GM23248 (cell line): ENCODE measurements around the gene POLR1G. TPM values are rescaled to one million over a fixed set of nuclear protein-coding genes. Genes with fewer than 3 reads are reported as not detected.

Experiments used
- DNase-seq: peaks from one replicate; pipeline ENCODE4 v3.0.0-alpha.2; 2015
- H2AFZ ChIP-seq: fragments of 200-600 bp; sonication (generic); 2 replicates; pipeline ENCODE4 v1.6.1; 2016; ENCODE audit warnings: antibody characterized with exemption
- H3F3A ChIP-seq: fragments of 200-600 bp; sonication (generic); 2 replicates; pipeline ENCODE4 v1.6.1; 2016; ENCODE audit warnings: mild to moderate bottlenecking, antibody characterized with exemption, mixed run types; ENCODE audit not compliant: insufficient read depth
- H3K27ac ChIP-seq: fragments of 200-600 bp; sonication (generic); 2 replicates; pipeline ENCODE4 v1.5.1; 2016; ENCODE audit warnings: mild to moderate bottlenecking
- H3K27me3 ChIP-seq: fragments of 200-600 bp; sonication (generic); replicated peaks from 2 replicates; pipeline ENCODE4 v1.6.1; 2016; ENCODE audit warnings: mild to moderate bottlenecking; ENCODE audit not compliant: insufficient read depth
- H3K36me3 ChIP-seq: fragments of 200-600 bp; sonication (generic); 2 replicates; pipeline ENCODE4 v1.6.1; 2016; ENCODE audit warnings: low read depth, mild to moderate bottlenecking
- H3K4me1 ChIP-seq: fragments of 200-600 bp; sonication (generic); 2 replicates; pipeline ENCODE4 v1.6.1; 2016; ENCODE audit warnings: mild to moderate bottlenecking; ENCODE audit not compliant: insufficient read depth
- H3K4me2 ChIP-seq: fragments of 200-600 bp; sonication (generic); one replicate; pipeline ENCODE4 v1.6.1; 2016; ENCODE audit warnings: mild to moderate bottlenecking; ENCODE audit not compliant: unreplicated experiment
- H3K4me3 ChIP-seq: fragments of 200-600 bp; sonication (generic); 2 replicates; pipeline ENCODE4 v1.5.1; 2016; ENCODE audit warnings: mild to moderate bottlenecking
- H3K79me2 ChIP-seq: fragments of 200-600 bp; sonication (generic); 2 replicates; pipeline ENCODE4 v1.6.1; 2016; ENCODE audit warnings: mild to moderate bottlenecking; ENCODE audit not compliant: insufficient read depth
- H3K9ac ChIP-seq: fragments of 200-600 bp; sonication (generic); 2 replicates; pipeline ENCODE4 v1.6.1; 2016; ENCODE audit warnings: mild to moderate bottlenecking
- H3K9me2 ChIP-seq: fragments of 200-600 bp; sonication (generic); 2 replicates; pipeline ENCODE4 v1.6.1; 2016; ENCODE audit warnings: mixed run types, mild to moderate bottlenecking, moderate library complexity; ENCODE audit not compliant: insufficient read depth
- H3K9me3 ChIP-seq: fragments of 200-600 bp; sonication (generic); one replicate; pipeline ENCODE4 v1.6.1; 2017; ENCODE audit warnings: low read depth
- H4K20me1 ChIP-seq: fragments of 200-600 bp; sonication (generic); 2 replicates; pipeline ENCODE4 v1.6.0; 2016; ENCODE audit not compliant: insufficient read depth
- EZH2 ChIP-seq: fragments of 200-600 bp; sonication (generic); IDR thresholded peaks from 2 replicates; pipeline ENCODE4 v1.6.1; 2018; ENCODE audit warnings: antibody characterized with exemption, mild to moderate bottlenecking; ENCODE audit not compliant: insufficient read depth, poor library complexity, severe bottlenecking
- EZH2phosphoT487 ChIP-seq: fragments of 200-600 bp; sonication (generic); IDR thresholded peaks from 2 replicates; pipeline ENCODE4 v1.6.1; 2018; ENCODE audit warnings: antibody characterized with exemption, moderate library complexity, mild to moderate bottlenecking, low read depth; ENCODE audit not compliant: insufficient read depth
- WGBS, 2 experiments: methylation state at CpG; one replicate each; pipeline ENCODE4 v1.1.6; 2015 to 2017; ENCODE audit warnings: low lambda C conversion rate in 2 of 2, low coverage in 1 of 2; ENCODE audit errors: missing lambda C conversion rate in 2 of 2; 5-methylcytosine and 5-hydroxymethylcytosine counted together
- in situ Hi-C: fragments of 300-500 bp; cut with MboI; formaldehyde crosslinking; loops from 2 replicates; pipeline ENCODE4 v1.15.0; 2020
- polyA plus RNA-seq: library from polyadenylated mRNA; unstranded; fragments of >200 nt; fragmentation: Nextera tagmentation; extraction: Ambion mirVana; gene quantifications from 2 replicates; pipeline ENCODE4 v1.2.1, GENCODE V29; 2016
- total RNA-seq: library from RNA; depleted of rRNA; stranded (reverse); fragments of >200 nt; shearing (Covaris generic); gene quantifications from 2 replicates; pipeline ENCODE4 v1.2.3, GENCODE V29; 2014

Gene POLR1G
- total and polyA plus RNA-seq, 2 experiments from 2014 or later = 8.8 to 10.8 TPM

GRCh38 chr19:45440873-45441654, 34.6 kb downstream of the POLR1G start:
- 91 to 96% methylated on average over 9 of the region's 9 CpGs for WGBS, 2 experiments
- H3K9me3 ChIP-seq = no peaks in the 10 kb centered on the region
- peaks cover 35% of the 10 kb centered on the region for H3F3A ChIP-seq
- no peaks in the 10 kb centered on the region for H4K20me1 ChIP-seq
- peaks cover 11% of the 10 kb centered on the region for H3K4me1 ChIP-seq
- in situ Hi-C loops = loop anchor here (5.0 kb wide), 1 partner anchor 36 kb away; no protein-coding TSS in a partner anchor
- no peak overlapping the region for H3K4me3 ChIP-seq
- no peak for TF ChIP-seq EZH2
- peak; percentile 66 for DNase-seq
- no peaks in the 10 kb centered on the region for H3K36me3 ChIP-seq
- H3K27me3 ChIP-seq = no peaks in the 10 kb centered on the region
- H3K9ac ChIP-seq = 0 out of 2 replicates have a peak overlapping the region, but pooled peaks have one; percentile 87
- no peak overlapping the region for H3K4me2 ChIP-seq
- peak overlapping the region; percentile 76; the same call in 1 of the 2 replicates for H3K27ac ChIP-seq
- no peaks in the 10 kb centered on the region for H3K79me2 ChIP-seq
- no peak overlapping the region for H2AFZ ChIP-seq
- H3K9me2 ChIP-seq = no peaks in the 10 kb centered on the region

DNA sequence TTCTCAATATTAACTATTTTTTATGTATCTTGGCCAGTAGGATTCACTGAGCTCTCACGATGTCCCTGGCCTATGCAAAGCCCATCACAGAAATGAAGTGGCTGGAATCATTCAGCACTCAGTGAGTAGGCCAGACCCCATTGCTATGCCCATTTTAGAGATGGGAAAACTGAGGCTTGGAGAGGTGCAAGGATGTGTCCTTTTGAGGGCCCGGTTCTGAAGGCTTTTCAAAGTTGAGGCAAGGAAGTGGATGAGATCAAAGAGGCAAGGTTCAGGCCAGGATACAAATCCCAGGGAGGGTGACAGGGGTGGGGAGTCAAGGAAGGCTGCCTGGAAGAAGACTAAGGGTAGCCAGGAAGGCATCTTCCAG, 35.9 kb downstream of the POLR1G start:
- no peaks in the 10 kb centered on the region for H3K36me3 ChIP-seq
- H2AFZ ChIP-seq = no peak overlapping the region
- no peaks in the 10 kb centered on the region for H3K9me3 ChIP-seq
- H3F3A ChIP-seq = peaks cover 35% of the 10 kb centered on the region
- peaks cover 11% of the 10 kb centered on the region for H3K4me1 ChIP-seq
- H4K20me1 ChIP-seq = no peaks in the 10 kb centered on the region
- no peak for DNase-seq
- no peak overlapping the region for H3K4me2 ChIP-seq
- H3K27me3 ChIP-seq = no peaks in the 10 kb centered on the region
- no peaks in the 10 kb centered on the region for H3K79me2 ChIP-seq
- H3K4me3 ChIP-seq = no peak overlapping the region
- H3K9ac ChIP-seq = peak overlapping the region; percentile 96; the same call in 1 of the 2 replicates
- in situ Hi-C loops = loop anchor here (5.0 kb wide), 1 partner anchor 35 kb away; no protein-coding TSS in a partner anchor
- H3K27ac ChIP-seq = peak overlapping the region; percentile 99
- TF ChIP-seq EZH2phosphoT487 (no peak), EZH2 (no peak)
- no peaks in the 10 kb centered on the region for H3K9me2 ChIP-seq
- 86 to 91% methylated on average over 2 of the region's 2 CpGs for WGBS, 2 experiments

DNA sequence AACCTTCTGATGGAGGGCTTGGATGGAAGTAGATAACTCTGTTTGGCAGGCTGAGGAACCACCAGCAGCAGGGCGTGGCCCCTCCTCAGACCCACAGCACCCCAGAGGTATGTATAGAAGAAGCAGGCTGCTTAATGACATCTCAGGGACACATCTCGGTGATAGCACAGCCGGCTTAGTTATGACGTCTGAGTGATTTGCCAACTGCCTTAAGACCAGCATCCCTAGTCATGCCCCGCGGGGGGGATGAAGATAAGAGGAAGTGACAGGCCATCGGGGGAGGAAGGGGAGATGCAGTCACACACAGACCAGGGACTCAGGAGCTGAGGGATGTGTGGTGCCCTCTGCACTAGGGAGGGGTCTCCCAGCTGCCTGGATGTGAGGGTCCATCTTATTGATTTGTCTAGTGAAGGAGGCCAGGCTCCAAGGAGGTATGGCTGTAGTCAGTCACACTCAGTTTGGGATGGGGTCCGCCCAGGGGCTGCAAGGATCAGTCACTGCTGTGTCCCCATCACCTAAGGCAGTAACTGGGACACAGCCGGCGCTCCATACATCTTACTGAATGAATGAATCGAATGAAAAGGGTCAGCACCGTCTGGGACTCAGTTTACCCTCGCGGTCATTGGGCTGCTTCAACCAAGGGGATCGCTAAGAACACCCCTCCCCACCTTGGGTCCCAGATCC, 36.5 kb downstream of the POLR1G start:
- H3K4me1 ChIP-seq = peaks cover 11% of the 10 kb centered on the region
- H3K36me3 ChIP-seq = no peaks in the 10 kb centered on the region
- no peak for TF ChIP-seq EZH2phosphoT487
- H3K9me3 ChIP-seq = no peaks in the 10 kb centered on the region
- H3K9me2 ChIP-seq = no peaks in the 10 kb centered on the region
- no peaks in the 10 kb centered on the region for H3K79me2 ChIP-seq
- H3K27ac ChIP-seq = peak overlapping the region; percentile 99
- no peaks in the 10 kb centered on the region for H3K27me3 ChIP-seq
- 27 to 28% methylated on average over 15 of the region's 15 CpGs for WGBS, 2 experiments
- peak; percentile 60 for DNase-seq
- H3K4me3 ChIP-seq = peak overlapping the region; percentile 69
- peak overlapping the region; percentile 96 for H3K9ac ChIP-seq
- H4K20me1 ChIP-seq = no peaks in the 10 kb centered on the region
- peak overlapping the region; percentile 49 for H2AFZ ChIP-seq
- in situ Hi-C loops = loop anchor here (5.0 kb wide), 1 partner anchor 34 kb away; no protein-coding TSS in a partner anchor
- peaks cover 35% of the 10 kb centered on the region for H3F3A ChIP-seq
- H3K4me2 ChIP-seq = peak overlapping the region; percentile 94

DNA sequence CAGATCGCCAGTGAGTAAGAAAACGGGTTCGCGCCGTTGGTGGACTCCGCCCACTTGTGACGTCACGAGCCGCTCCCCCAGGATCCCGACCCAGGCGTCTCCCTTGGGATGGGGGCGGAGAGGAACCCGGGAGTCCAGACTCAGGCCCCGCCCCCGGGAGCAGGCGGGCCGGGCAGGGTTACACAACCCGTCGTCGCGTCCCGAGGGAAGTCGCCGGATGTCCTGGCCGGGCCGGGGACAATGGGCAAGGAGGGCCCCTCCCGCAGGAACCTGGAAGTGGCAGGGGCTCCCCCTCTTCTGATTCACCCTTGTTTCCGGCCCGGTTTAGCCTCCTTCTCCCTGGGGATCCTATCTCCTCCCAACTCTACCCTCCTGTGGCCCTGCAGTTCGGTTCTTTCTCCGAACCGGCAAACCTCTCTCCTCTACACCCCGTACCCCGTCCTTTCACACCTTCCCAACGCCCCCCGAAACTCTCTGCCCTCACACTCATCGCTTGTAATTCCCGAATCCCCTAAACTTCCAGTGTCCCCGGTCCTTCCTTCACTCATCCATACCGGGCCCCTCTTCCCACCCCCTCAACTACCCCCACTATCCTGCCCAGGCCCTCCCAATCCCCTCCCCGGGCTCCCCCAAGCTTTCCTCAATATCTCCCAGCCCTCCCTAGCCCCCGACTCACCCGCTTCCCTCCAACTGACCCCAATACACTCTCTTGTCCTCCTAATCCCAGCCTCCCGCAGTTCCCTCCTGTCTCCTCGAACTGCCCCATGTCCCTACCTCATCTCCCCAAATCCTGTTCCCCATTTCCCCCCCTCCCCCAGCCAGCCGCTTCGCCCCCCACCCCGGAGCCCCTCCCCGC, 37.2 kb downstream of the POLR1G start:
- peak overlapping the region; percentile 69 for H3K4me3 ChIP-seq
- peak overlapping the region; percentile 49 for H2AFZ ChIP-seq
- peaks cover 34% of the 10 kb centered on the region for H3F3A ChIP-seq
- no peaks in the 10 kb centered on the region for H4K20me1 ChIP-seq
- H3K27ac ChIP-seq = peak overlapping the region; percentile 99
- H3K4me1 ChIP-seq = peaks cover 11% of the 10 kb centered on the region
- no peaks in the 10 kb centered on the region for H3K36me3 ChIP-seq
- TF ChIP-seq EZH2phosphoT487 (no peak), EZH2 (no peak)
- DNase-seq = peak; percentile 97
- in situ Hi-C loops = loop anchor here (5.0 kb wide), 1 partner anchor 34 kb away; no protein-coding TSS in a partner anchor
- no peaks in the 10 kb centered on the region for H3K79me2 ChIP-seq
- no peaks in the 10 kb centered on the region for H3K9me2 ChIP-seq
- H3K27me3 ChIP-seq = no peaks in the 10 kb centered on the region
- H3K4me2 ChIP-seq = peak overlapping the region; percentile 94
- no peaks in the 10 kb centered on the region for H3K9me3 ChIP-seq
- peak overlapping the region; percentile 96 for H3K9ac ChIP-seq
- 0 to 1% methylated on average over 33 to 49 of the region's 49 CpGs for WGBS, 2 experiments
